ENCODE data around the gene CHTF18.

CHTF18 gene

DNA sequence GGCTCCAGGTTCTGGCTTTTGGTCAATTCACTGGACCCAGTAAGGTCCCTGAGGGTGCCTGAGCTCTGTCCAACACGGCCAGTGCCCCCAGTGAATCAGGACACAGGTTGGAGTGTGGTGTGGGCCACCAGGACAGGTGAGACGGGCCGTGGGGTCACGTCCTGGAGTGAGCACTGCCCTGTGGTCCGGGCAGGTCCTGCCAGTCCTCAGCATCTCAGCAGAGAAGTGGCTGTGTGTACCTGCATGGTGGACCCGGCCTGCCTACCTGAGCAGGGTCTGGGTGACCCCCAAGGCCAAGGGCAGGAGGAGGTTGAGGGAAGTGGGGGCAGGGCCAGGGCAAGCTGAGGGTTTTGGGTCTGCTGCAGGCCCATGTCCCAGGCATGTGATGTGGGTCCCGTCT is 14.0 kb downstream of the CHTF18 start:
- Histone ChIP-seq H3K27me3 (ENCODE audit: insufficient read depth, low read length, poor library complexity, severe bottlenecking) (no peaks in the 10 kb centered on the region), H4K20me1 (ENCODE audit: insufficient read depth, low read length, poor library complexity, severe bottlenecking) (no peaks in the 10 kb centered on the region), H2AFZ (ENCODE audit: low read length) (no peak overlapping the region), H3K9ac (ENCODE audit: low read depth, low read length, poor library complexity, severe bottlenecking) (no peak overlapping the region), H3K79me2 (ENCODE audit: insufficient read depth, low read length) (no peaks in the 10 kb centered on the region), H3K4me2 (ENCODE audit: low read depth, low read length, poor library complexity, severe bottlenecking) (no peak overlapping the region), H3K36me3 (ENCODE audit: insufficient read depth, low read length) (no peaks in the 10 kb centered on the region), H3K4me1 (ENCODE audit: insufficient read depth, low read length, poor library complexity, severe bottlenecking) (no peaks in the 10 kb centered on the region), H3K4me3 (ENCODE audit: low read length, poor library complexity, severe bottlenecking) (no peak overlapping the region), H3K9me3 (ENCODE audit: insufficient read depth, low read depth, low read length) (no peaks in the 10 kb centered on the region), H3F3A (ENCODE audit: low read depth) (no peaks in the 10 kb centered on the region), H3K9me2 (replicated peaks; ENCODE audit: low read depth, low read length) (no peaks in the 10 kb centered on the region)
- TF ChIP-seq EZH2phosphoT487 (IDR thresholded peaks at IDR 0.05; ENCODE audit: borderline replicate concordance) (no peak), CTCF (conservative IDR thresholded peaks at IDR 0.05; ENCODE audit: low read length) (no peak)

DNA sequence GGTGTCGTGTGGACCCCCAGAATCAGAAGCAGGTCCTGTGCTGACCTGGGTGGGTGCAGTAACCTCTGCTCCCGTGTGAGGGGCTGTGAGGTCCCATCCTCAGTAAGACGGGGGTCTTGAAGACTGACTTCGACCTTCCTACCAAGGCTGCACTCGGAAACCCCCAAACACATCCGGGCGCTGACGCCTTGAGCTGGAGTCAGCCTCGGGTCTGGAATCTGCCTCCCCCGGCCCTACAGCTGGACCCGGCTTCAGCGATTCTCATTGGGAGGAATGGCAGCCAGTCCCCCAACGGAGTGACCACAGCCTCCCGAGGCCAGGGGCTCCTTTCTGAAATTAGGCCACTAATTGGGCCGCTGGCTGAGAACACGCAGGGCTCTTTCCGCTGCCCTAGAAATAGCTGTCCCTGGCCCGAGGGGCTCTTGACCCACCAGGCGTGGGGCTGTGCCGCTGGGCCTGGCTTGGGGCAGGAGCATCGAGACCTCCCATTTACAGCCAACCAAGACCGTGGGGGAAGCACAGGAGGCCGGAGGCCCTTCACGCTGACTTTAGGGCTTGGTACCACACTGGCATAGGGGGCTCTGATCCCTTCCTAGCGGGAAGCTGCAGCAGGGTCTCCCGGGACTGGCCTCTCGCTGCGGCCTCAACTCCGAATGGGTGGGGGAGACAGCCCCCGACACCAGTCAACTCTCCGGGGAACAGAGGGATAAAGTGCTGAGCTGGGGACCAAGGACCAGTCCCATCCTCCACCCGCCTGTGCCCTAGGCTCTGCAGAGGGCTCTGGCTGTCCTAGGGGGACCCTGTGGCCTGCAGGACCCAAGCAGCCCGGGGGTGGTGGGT is 14.7 kb downstream of the CHTF18 start:
- H3K36me3 ChIP-seq (ENCODE audit: insufficient read depth, low read length): no peaks in the 10 kb centered on the region
- H3F3A ChIP-seq (ENCODE audit: low read depth): no peaks in the 10 kb centered on the region
- H3K9ac ChIP-seq (ENCODE audit: low read depth, low read length, poor library complexity, severe bottlenecking): no peak overlapping the region
- H4K20me1 ChIP-seq (ENCODE audit: insufficient read depth, low read length, poor library complexity, severe bottlenecking): no peaks in the 10 kb centered on the region
- no peak overlapping the region for H3K4me3 ChIP-seq (ENCODE audit: low read length, poor library complexity, severe bottlenecking)
- no peaks in the 10 kb centered on the region for H3K9me2 ChIP-seq (replicated peaks; ENCODE audit: low read depth, low read length)
- H3K4me2 ChIP-seq (ENCODE audit: low read depth, low read length, poor library complexity, severe bottlenecking): no peak overlapping the region
- H3K9me3 ChIP-seq (ENCODE audit: insufficient read depth, low read depth, low read length): no peaks in the 10 kb centered on the region
- TF ChIP-seq EZH2phosphoT487 (IDR thresholded peaks at IDR 0.05; ENCODE audit: borderline replicate concordance) (no peak), CTCF (conservative IDR thresholded peaks at IDR 0.05; ENCODE audit: low read length) (no peak)
- no peak overlapping the region for H2AFZ ChIP-seq (ENCODE audit: low read length)
- H3K4me1 ChIP-seq (ENCODE audit: insufficient read depth, low read length, poor library complexity, severe bottlenecking): no peaks in the 10 kb centered on the region
- no peaks in the 10 kb centered on the region for H3K79me2 ChIP-seq (ENCODE audit: insufficient read depth, low read length)
- no peaks in the 10 kb centered on the region for H3K27me3 ChIP-seq (ENCODE audit: insufficient read depth, low read length, poor library complexity, severe bottlenecking)

DNA sequence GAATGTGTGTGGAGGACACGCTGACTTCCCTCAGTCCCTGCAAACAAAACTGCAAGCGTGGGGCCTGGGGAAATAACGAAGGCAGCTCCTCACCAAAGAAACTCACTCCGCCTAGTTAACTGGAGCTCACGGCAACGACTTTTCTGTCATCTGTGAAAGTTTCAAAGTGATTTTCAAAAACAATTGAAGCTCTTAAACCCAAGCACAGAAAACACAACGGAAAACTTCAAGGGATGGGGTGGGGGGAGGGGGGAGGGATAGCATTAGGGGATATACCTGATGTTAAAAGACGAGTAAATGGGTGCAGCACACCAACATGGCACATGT is 15.3 kb downstream of the CHTF18 start:
- H4K20me1 ChIP-seq (ENCODE audit: insufficient read depth, low read length, poor library complexity, severe bottlenecking): no peaks in the 10 kb centered on the region
- H2AFZ ChIP-seq (ENCODE audit: low read length): no peak overlapping the region
- H3F3A ChIP-seq (ENCODE audit: low read depth): no peaks in the 10 kb centered on the region
- no peak overlapping the region for H3K4me3 ChIP-seq (ENCODE audit: low read length, poor library complexity, severe bottlenecking)
- TF ChIP-seq EZH2phosphoT487 (IDR thresholded peaks at IDR 0.05; ENCODE audit: borderline replicate concordance) (no peak), CTCF (conservative IDR thresholded peaks at IDR 0.05; ENCODE audit: low read length) (no peak)
- H3K4me1 ChIP-seq (ENCODE audit: insufficient read depth, low read length, poor library complexity, severe bottlenecking): no peaks in the 10 kb centered on the region
- no peak overlapping the region for H3K9ac ChIP-seq (ENCODE audit: low read depth, low read length, poor library complexity, severe bottlenecking)
- H3K9me2 ChIP-seq (replicated peaks; ENCODE audit: low read depth, low read length): no peaks in the 10 kb centered on the region
- H3K9me3 ChIP-seq (ENCODE audit: insufficient read depth, low read depth, low read length): no peaks in the 10 kb centered on the region
- H3K27me3 ChIP-seq (ENCODE audit: insufficient read depth, low read length, poor library complexity, severe bottlenecking): no peaks in the 10 kb centered on the region
- no peak overlapping the region for H3K4me2 ChIP-seq (ENCODE audit: low read depth, low read length, poor library complexity, severe bottlenecking)
- H3K79me2 ChIP-seq (ENCODE audit: insufficient read depth, low read length): no peaks in the 10 kb centered on the region
- no peaks in the 10 kb centered on the region for H3K36me3 ChIP-seq (ENCODE audit: insufficient read depth, low read length)

Measured in Loucy (cell line).